Esophagus (tissue), 2 donors: ENCODE results near the gene ATRNL1. TPM values are rescaled to one million over a fixed set of nuclear protein-coding genes. Genes with fewer than 3 reads are reported as not detected.

Source experiments
- H3K27ac ChIP-seq, 2 donors: one replicate each; pipeline ENCODE4 v1.5.1; 2013; ENCODE audit warnings: low read depth in 2 of 2, mild to moderate bottlenecking in 2 of 2, inconsistent platforms in 1 of 2, low read length in 1 of 2, moderate library complexity in 1 of 2
- H3K27me3 ChIP-seq, 2 donors: one replicate each; pipeline ENCODE4 v1.6.1; 2013; ENCODE audit warnings: low read length in 2 of 2, control low read depth in 1 of 2, mild to moderate bottlenecking in 1 of 2; ENCODE audit not compliant: insufficient read depth in 2 of 2, control insufficient read depth in 1 of 2
- H3K36me3 ChIP-seq, 2 donors: one replicate each; pipeline ENCODE4 v1.6.1; 2013; ENCODE audit warnings: low read length in 1 of 2; ENCODE audit not compliant: control insufficient read depth in 2 of 2, insufficient read depth in 2 of 2
- H3K4me1 ChIP-seq, 2 donors: one replicate each; pipeline ENCODE4 v1.6.1; 2013; ENCODE audit warnings: low read length in 1 of 2; ENCODE audit not compliant: control insufficient read depth in 2 of 2, insufficient read depth in 2 of 2
- H3K4me3 ChIP-seq, 2 donors: one replicate each; pipeline ENCODE4 v1.5.1; 2013; ENCODE audit warnings: low read length in 2 of 2, mild to moderate bottlenecking in 2 of 2, low read depth in 1 of 2, moderate library complexity in 1 of 2
- H3K9me3 ChIP-seq, 2 donors: one replicate each; pipeline ENCODE4 v1.6.1; 2013; ENCODE audit warnings: mild to moderate bottlenecking in 2 of 2, low read depth in 1 of 2, low read length in 1 of 2, moderate library complexity in 1 of 2; ENCODE audit not compliant: control insufficient read depth in 2 of 2, insufficient read depth in 1 of 2
- WGBS, 2 donors: extraction: QIAGEN DNeasy Blood & Tissue Kit; methylation state at CpG; one replicate each; pipeline ENCODE4 v1.1.7; 2013; 5-methylcytosine and 5-hydroxymethylcytosine counted together
- polyA plus RNA-seq, 2 donors: library from polyadenylated mRNA; stranded (reverse); fragments of 200-250 nt; gene quantifications; one replicate each; pipeline ENCODE4 v1.2.3, GENCODE V29; 2013
- donor health status: healthy with polysubstance abuse.
- donor health status: Bipolar disorder and iron deficiency.

Gene ATRNL1
- polyA plus RNA-seq, 2 donors: 0.20 to 0.39 TPM

DNA sequence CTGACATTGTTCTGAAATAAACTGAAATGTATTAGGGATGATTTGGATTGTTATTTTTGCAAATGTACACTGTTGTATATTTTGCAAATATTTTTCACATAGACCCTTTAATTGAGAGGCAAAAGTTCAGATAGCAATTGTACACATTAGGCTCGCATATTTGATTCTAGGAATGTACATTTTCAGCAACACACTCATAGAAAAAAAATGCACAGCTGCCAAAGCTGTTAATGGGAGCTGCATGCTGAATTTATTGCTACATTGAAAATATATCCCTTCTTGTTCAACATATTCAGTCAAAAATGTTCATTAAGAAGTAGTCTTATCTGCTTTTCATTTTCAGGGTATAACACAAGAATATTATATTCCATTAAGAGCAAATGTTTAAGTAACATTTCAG, 512.9 kb downstream of the ATRNL1 start:
- Histone ChIP-seq H3K27me3 (no peaks in the 10 kb centered on the region), H3K27ac (no peak overlapping the region), H3K4me1 (no peaks in the 10 kb centered on the region), H3K36me3 (no peaks in the 10 kb centered on the region), H3K4me3 (no peak overlapping the region), H3K9me3 (no peaks in the 10 kb centered on the region)
- WGBS, 2 donors: 35 to 54% methylated on average over 1 of the region's 1 CpG

DNA sequence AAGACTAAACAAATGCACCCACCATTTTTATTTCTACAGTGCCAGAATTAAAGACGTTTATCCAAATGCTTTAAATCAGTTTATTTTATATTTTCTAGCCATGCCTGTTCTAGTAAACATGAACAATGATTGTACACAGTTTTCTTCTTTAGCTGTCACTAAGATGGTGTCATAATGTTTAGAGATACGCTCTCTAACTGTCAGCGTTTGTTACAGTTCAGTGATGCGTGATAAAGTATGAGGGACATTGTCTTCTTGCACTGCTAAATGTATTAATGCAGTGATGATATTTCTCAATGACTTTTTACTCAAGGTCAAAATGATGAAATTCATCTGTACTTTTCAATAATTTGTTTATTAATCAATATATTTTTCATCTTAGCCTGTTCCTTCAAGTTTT, 513.6 kb downstream of the ATRNL1 start:
- 65 to 67% methylated on average over 4 of the region's 4 CpGs for WGBS, 2 donors
- Histone ChIP-seq H3K4me1 (no peaks in the 10 kb centered on the region), H3K9me3 (no peaks in the 10 kb centered on the region), H3K27ac (no peak overlapping the region), H3K27me3 (no peaks in the 10 kb centered on the region), H3K4me3 (no peak overlapping the region), H3K36me3 (no peaks in the 10 kb centered on the region)

DNA sequence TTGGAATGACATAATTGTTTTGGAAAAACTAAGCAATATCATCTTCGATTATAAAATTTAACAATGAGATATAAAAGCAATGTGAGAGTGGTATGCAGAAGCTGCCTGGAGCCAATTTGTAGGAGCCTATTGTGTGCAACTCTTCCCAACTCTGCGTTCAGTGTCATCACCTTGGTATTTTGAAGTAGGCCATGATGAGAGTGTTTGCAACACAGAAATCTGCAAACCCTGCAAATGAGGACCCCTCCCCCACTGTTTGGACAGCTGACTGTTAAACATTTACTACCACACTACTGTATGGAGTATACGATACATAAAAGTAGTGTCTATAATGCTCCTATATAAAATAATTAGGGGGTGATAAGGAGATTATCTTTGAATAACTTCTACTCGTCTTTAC, 531.3 kb downstream of the ATRNL1 start:
- Histone ChIP-seq H3K4me1 (no peaks in the 10 kb centered on the region), H3K27me3 (no peaks in the 10 kb centered on the region), H3K9me3 (no peaks in the 10 kb centered on the region), H3K4me3 (no peak overlapping the region), H3K36me3 (no peaks in the 10 kb centered on the region), H3K27ac (no peak overlapping the region)
- 63 to 73% methylated on average over 4 of the region's 4 CpGs for WGBS, 2 donors

DNA sequence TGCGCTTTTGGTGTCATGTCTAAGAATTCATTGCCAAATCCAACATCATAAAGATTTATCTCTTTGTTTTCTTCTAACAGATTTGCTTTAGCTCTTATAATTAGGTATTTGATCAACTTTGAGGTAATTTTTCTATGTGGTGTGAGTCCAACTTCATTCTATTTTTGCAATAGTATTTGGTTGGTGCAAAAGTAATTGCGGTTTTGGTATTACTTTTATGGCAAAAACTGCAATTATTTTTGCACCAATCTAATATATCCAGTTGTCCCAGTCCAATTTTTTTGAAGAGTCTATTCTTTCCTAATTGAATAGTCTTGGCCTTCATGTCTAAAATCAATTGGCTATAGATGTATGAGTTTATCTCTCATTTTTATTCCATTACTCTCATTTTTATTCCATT, 535.5 kb downstream of the ATRNL1 start:
- Histone ChIP-seq H3K4me3 (no peak overlapping the region), H3K9me3 (no peaks in the 10 kb centered on the region), H3K4me1 (no peaks in the 10 kb centered on the region), H3K27me3 (no peaks in the 10 kb centered on the region), H3K36me3 (no peaks in the 10 kb centered on the region), H3K27ac (no peak overlapping the region)
- WGBS, 2 donors: 67 to 79% methylated on average over 2 of the region's 2 CpGs

DNA sequence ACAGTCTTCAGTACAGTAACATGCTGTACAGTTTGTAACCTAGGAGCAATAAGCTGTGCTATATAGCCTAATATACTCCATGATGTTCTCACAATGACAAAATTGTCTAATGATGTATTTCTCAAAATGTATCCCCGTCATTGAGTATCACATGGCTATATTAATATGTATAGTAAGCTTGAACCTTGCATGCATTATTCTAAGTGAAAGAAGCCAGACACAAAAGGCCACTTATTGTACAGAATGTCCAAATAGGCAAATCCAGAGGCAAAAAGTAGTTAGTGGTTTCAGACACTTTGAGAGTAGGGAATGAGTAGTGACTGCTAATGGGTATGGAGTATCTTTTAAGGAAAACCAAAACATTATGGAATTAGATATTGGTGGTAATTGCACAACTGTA, 545.1 kb downstream of the ATRNL1 start:
- WGBS, 2 donors: 71 to 87% methylated on average over 1 of the region's 1 CpG
- Histone ChIP-seq H3K4me3 (no peak overlapping the region), H3K27ac (no peak overlapping the region), H3K27me3 (no peaks in the 10 kb centered on the region), H3K4me1 (no peaks in the 10 kb centered on the region), H3K9me3 (no peaks in the 10 kb centered on the region), H3K36me3 (no peaks in the 10 kb centered on the region)

DNA sequence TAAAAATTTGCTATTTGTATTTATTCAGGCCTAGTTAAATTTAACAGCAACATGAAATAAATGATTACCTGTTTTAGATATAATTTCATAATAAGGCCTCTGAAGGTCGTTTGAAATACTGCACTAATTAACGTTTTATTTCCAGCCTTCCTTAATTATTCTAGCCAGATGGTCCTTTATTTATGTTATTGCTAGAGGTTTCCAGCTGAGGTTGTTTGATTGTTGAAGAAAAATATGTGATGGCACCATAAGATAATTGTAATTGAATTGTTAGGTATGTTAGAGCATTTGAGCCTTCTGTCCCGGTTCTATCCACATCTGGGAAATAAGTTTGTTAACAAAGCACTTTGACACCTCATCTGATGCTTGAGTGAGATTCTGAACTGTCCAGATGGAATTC, 556.1 kb downstream of the ATRNL1 start:
- H3K4me1 ChIP-seq: no peaks in the 10 kb centered on the region
- no peaks in the 10 kb centered on the region for H3K36me3 ChIP-seq
- H3K4me3 ChIP-seq: no peak overlapping the region
- H3K27ac ChIP-seq: no peak overlapping the region
- no peaks in the 10 kb centered on the region for H3K27me3 ChIP-seq
- no peaks in the 10 kb centered on the region for H3K9me3 ChIP-seq
- WGBS, 2 donors: 49 to 50% methylated on average over 3 of the region's 3 CpGs

DNA sequence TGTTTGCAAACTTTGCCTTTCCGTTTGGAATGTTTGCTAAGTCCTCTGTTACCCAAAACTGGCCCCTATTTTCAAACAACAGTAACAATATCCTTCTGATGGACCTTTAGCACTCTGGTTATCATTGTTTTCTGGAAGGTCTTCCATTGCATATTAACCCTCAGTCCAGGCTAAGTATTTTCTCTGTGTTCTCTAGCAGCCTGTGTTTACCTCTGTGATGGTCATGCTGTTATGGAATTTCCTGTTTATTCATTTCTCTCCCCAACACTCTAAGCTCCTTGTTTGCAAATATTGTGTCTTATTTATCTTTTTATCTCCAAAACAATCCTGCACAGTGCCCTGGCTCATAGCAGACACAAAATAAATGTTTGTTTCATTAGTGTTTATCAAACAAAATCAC, 560.3 kb downstream of the ATRNL1 start:
- no peaks in the 10 kb centered on the region for H3K36me3 ChIP-seq
- no peak overlapping the region for H3K4me3 ChIP-seq
- H3K27me3 ChIP-seq: no peaks in the 10 kb centered on the region
- WGBS, 2 donors: 34% methylated on average over 1 of the region's 1 CpG
- H3K4me1 ChIP-seq: no peaks in the 10 kb centered on the region
- H3K27ac ChIP-seq: no peak overlapping the region
- H3K9me3 ChIP-seq: no peaks in the 10 kb centered on the region

DNA sequence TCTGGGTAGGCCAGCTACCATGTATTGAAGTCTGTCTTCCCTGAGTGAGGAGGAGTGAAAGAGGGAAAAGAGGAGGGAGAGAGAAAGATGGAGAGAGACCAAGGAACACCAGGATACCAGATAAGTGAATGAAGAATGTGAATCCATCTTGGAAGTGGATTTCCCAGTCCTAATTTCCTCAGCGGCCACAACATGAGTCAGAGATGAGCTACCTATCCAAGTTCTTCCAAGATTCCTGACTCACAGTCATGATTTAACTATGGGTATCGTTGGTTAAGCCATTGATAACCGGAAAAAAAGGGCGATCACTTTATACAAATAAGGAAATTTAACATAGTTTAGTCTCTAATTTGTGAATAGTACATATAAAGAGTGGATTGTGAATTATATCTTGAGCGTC, 561.8 kb downstream of the ATRNL1 start:
- Histone ChIP-seq H3K4me3 (no peak overlapping the region), H3K9me3 (no peaks in the 10 kb centered on the region), H3K4me1 (no peaks in the 10 kb centered on the region), H3K36me3 (no peaks in the 10 kb centered on the region), H3K27ac (no peak overlapping the region), H3K27me3 (no peaks in the 10 kb centered on the region)
- 86 to 90% methylated on average over 5 of the region's 5 CpGs for WGBS, 2 donors

DNA sequence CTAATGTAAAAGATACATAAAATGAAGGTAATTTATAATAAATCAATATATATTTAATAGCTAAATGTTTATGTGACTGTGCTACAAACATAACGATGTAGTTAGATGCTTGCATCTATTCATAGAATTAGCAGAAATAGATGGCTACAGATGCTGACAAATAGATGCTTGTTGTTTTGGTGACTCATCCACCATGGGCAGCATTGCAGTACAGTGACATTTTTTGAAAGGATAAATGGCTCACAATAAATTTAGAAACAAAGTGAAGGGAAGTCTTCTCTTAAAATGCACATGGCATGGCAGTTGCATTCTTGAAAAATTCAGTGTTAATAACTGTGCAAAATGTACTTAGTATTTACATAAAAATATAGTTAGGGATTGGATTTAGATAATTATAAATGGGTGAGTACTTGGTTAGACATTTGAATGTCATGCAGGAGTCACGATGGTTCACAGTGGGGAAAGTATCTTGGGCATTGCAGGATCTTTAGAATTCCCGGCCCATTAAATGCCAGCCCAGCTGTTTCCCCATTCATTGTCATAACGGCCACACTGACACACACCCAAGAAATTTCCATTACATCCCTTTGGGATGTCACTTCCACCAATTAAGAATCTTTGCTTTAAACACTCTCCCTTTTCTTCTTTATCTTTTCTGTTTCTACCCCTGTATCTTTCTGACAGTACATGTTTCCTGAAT, 564.1 kb downstream of the ATRNL1 start:
- WGBS, 2 donors: 72 to 77% methylated on average over 4 of the region's 4 CpGs
- Histone ChIP-seq H3K4me3 (no peak overlapping the region), H3K27ac (no peak overlapping the region), H3K9me3 (no peaks in the 10 kb centered on the region), H3K4me1 (no peaks in the 10 kb centered on the region), H3K27me3 (no peaks in the 10 kb centered on the region), H3K36me3 (no peaks in the 10 kb centered on the region)

DNA sequence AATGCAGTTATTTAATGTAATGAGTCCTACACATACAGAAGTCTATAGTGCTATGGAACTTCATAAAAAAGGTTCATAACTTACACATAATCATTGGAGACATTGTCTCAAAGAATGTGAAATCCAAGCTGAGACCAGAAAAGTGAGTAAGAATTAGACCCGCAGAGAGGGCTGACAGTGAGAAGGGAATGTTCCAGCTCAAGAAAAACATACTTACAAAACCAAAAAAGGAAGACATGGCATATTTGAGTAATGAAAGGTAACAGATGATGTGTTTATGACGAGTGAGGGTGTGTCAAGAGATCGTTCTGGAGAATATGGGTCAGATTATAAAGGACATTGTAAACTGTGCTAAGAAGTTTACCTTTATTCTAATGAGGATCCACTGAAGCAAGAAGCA, 566.5 kb downstream of the ATRNL1 start:
- 64 to 65% methylated on average over 3 of the region's 3 CpGs for WGBS, 2 donors

More for the DNA sequence above, 566.5 kb downstream of the ATRNL1 start:
- no peaks in the 10 kb centered on the region for H3K36me3 ChIP-seq
- no peaks in the 10 kb centered on the region for H3K9me3 ChIP-seq
- no peak overlapping the region for H3K4me3 ChIP-seq
- no peak overlapping the region for H3K27ac ChIP-seq
- H3K27me3 ChIP-seq: no peaks in the 10 kb centered on the region
- no peaks in the 10 kb centered on the region for H3K4me1 ChIP-seq
